ENCODE results near the gene PRKCE. TPM values are rescaled to one million over a fixed set of nuclear protein-coding genes. Genes with fewer than 3 reads are reported as not detected.

PRKCE gene
- total RNA-seq, 6 experiments from 2014 or later: 5.2 to 18.8 (median 11.0) TPM

GRCh38 chr2:46076251-46076650, 424.8 kb downstream of the PRKCE start:
- H3K4me3 ChIP-seq: no peak overlapping the region
- ATAC-seq (peak; percentile 18 to 64 (median 40)), DNase-seq (no peak)
- intact Hi-C loops (cut with DNase I): no loop called here
- peak overlapping the region in 1 of 3 donors; percentile 13 for H3K27ac ChIP-seq
- H3K36me3 ChIP-seq: no peaks in the 10 kb centered on the region
- H3K9me3 ChIP-seq: no peaks in the 10 kb centered on the region
- no peaks in the 10 kb centered on the region for H3K27me3 ChIP-seq
- WGBS (ENCODE audit: insufficient coverage, low coverage, low lambda C conversion rate, missing lambda C conversion rate): 60% methylated on average over 4 of the region's 4 CpGs
- TF ChIP-seq POLR2A (IDR thresholded peaks at IDR 0.05) (no peak), CTCF (IDR thresholded peaks at IDR 0.05) (no peak)
- no peaks in the 10 kb centered on the region for H3K4me1 ChIP-seq

GRCh38 chr2:46076875-46077274, 425.4 kb downstream of the PRKCE start:
- ATAC-seq (no peak), DNase-seq (no peak)
- intact Hi-C loops (cut with DNase I): no loop called here
- Histone ChIP-seq H3K4me1 (no peaks in the 10 kb centered on the region), H3K36me3 (no peaks in the 10 kb centered on the region), H3K27me3 (no peaks in the 10 kb centered on the region), H3K27ac (no peak overlapping the region), H3K4me3 (no peak overlapping the region), H3K9me3 (no peaks in the 10 kb centered on the region)
- no peak for TF ChIP-seq POLR2A (IDR thresholded peaks at IDR 0.05)
- TF ChIP-seq CTCF (IDR thresholded peaks at IDR 0.05): no peak
- WGBS (ENCODE audit: insufficient coverage, low coverage, low lambda C conversion rate, missing lambda C conversion rate): 92% methylated on average over 7 of the region's 7 CpGs

- H3K27ac ChIP-seq: no peak overlapping the region
- no peak for ATAC-seq
- intact Hi-C loops (cut with DNase I): no loop called here
- H3K4me3 ChIP-seq: no peak overlapping the region
- H3K27me3 ChIP-seq: no peaks in the 10 kb centered on the region
- H3K9me3 ChIP-seq: no peaks in the 10 kb centered on the region
- H3K4me1 ChIP-seq: no peaks in the 10 kb centered on the region
- H3K36me3 ChIP-seq: no peaks in the 10 kb centered on the region
- TF ChIP-seq POLR2A (IDR thresholded peaks at IDR 0.05) (no peak), CTCF (IDR thresholded peaks at IDR 0.05) (no peak)
- DNase-seq: no peak
Observed at GRCh38 chr2:46077522-46078107, 426.1 kb downstream of the PRKCE start.

- ATAC-seq (no peak), DNase-seq (no peak)
- TF ChIP-seq POLR2A (IDR thresholded peaks at IDR 0.05) (no peak), CTCF (IDR thresholded peaks at IDR 0.05) (no peak)
- no peaks in the 10 kb centered on the region for H3K4me1 ChIP-seq
- WGBS (ENCODE audit: insufficient coverage, low coverage, low lambda C conversion rate, missing lambda C conversion rate): 68% methylated on average over 3 of the region's 4 CpGs
- intact Hi-C loops (cut with DNase I): no loop called here
- H3K4me3 ChIP-seq: no peak overlapping the region
- H3K9me3 ChIP-seq: no peaks in the 10 kb centered on the region
- H3K27ac ChIP-seq: no peak overlapping the region
- no peaks in the 10 kb centered on the region for H3K36me3 ChIP-seq
- H3K27me3 ChIP-seq: no peaks in the 10 kb centered on the region
Observed at GRCh38 chr2:46079985-46080560, 428.6 kb downstream of the PRKCE start.
